ENCODE data around the gene SLC2A9. TPM values are rescaled to one million over a fixed set of nuclear protein-coding genes. Genes with fewer than 3 reads are reported as not detected.

The SLC2A9 gene
- total and polyA plus RNA-seq, 2 donors (not counting 3 experiments of a cell fraction or from before 2014, with no cell fraction given) = 1.6 to 1.8 TPM

DNA sequence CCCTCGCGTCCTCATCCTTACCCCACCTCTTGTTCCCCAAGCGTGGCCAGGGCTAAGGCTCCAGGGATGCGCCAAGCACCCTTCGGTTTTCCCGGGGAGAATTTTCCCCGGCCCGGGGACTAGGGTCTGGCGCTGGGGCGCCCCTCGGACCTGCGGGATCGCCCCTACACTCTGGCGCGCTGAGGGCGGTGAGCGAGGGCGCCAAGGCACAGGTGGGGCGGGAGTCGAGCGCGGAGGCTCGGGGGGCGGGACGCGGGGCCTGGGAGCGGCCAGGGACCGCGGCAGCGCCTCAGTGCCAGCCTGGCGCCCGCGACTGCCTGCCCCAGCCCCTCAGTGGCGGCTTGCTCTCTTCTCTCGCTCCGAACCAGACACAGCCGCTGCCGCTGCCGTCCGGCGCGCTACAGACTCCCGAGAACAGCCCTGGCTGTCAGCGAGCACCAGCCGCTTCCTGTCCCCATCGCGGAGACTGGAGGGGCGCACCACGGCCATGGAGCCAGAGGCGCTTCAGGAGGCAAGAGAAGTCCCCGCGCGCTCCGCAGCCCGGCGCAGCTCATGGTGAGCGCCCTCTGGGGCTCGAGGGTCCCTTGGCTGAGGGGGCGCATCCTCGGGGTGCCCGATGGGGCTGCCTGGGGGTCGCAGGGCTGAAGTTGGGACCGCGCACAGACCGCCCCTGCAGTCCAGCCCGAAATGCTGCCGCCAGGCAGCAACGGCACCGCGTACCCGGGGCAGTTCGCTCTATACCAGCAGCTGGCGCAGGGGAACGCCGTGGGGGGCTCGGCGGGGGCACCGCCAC lies 239.8 kb downstream of the SLC2A9 start, which contains the start of gene DRD5:
DRD5 (plus strand) TSS at position 292 of the 793 bp plus-strand sequence; CDS start at position 688, 396 bp downstream.
- TF ChIP-seq MYC (IDR thresholded peaks at IDR 0.05; ENCODE audit: low read depth, low read length) (no peak), POLR2A (IDR thresholded peaks at IDR 0.05; ENCODE audit: low read depth, low read length) (no peak), FOS (IDR thresholded peaks at IDR 0.05; ENCODE audit: borderline replicate concordance, insufficient read depth, low read length) (no peak), GATA2 (IDR thresholded peaks at IDR 0.05; ENCODE audit: insufficient read depth, insufficient read length, low read depth, low read length) (no peak), EZH2 (IDR thresholded peaks at IDR 0.05; ENCODE audit: borderline replicate concordance, low read depth, low read length, severe bottlenecking) (no peak), POLR2AphosphoS5 (IDR thresholded peaks at IDR 0.05; ENCODE audit: insufficient read depth, low read depth, low read length) (no peak), JUN (IDR thresholded peaks at IDR 0.05; ENCODE audit: borderline replicate concordance, insufficient read depth, insufficient read length, low read depth) (no peak)
- TF ChIP-seq, protein P1, sequence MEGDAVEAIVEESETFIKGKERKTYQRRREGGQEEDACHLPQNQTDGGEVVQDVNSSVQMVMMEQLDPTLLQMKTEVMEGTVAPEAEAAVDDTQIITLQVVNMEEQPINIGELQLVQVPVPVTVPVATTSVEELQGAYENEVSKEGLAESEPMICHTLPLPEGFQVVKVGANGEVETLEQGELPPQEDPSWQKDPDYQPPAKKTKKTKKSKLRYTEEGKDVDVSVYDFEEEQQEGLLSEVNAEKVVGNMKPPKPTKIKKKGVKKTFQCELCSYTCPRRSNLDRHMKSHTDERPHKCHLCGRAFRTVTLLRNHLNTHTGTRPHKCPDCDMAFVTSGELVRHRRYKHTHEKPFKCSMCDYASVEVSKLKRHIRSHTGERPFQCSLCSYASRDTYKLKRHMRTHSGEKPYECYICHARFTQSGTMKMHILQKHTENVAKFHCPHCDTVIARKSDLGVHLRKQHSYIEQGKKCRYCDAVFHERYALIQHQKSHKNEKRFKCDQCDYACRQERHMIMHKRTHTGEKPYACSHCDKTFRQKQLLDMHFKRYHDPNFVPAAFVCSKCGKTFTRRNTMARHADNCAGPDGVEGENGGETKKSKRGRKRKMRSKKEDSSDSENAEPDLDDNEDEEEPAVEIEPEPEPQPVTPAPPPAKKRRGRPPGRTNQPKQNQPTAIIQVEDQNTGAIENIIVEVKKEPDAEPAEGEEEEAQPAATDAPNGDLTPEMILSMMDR (IDR thresholded peaks at IDR 0.05; ENCODE audit: extremely low read depth in 1 of 2, insufficient read depth in 1 of 2, low read depth in 1 of 2, low read length in 2 of 2) = no peak
- TF ChIP-seq, protein P2, sequence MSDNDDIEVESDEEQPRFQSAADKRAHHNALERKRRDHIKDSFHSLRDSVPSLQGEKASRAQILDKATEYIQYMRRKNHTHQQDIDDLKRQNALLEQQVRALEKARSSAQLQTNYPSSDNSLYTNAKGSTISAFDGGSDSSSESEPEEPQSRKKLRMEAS (IDR thresholded peaks at IDR 0.05; ENCODE audit: insufficient read depth, insufficient read length) = no peak
- no peaks in the 10 kb centered on the region for H3K79me2 ChIP-seq (ENCODE audit: control insufficient read depth, insufficient read depth, low read length)
- no peak within 1 kb of the TSS for H3K4me2 ChIP-seq (ENCODE audit: insufficient read depth, low read length)
- H3K9me1 ChIP-seq (replicated peaks; ENCODE audit: control insufficient read depth, extremely low read depth, insufficient read depth, low read length) = no peaks in the 10 kb centered on the region
- intact Hi-C loops (cut with micrococcal nuclease) (no loop called here), dilution Hi-C loops (cut with MboI; ENCODE audit: extremely low pct_ligation_motif_present, low sequenced_read_pairs) (no loop called here)
- no peak within 1 kb of the TSS for H3K9ac ChIP-seq (replicated peaks; ENCODE audit: extremely low read depth, insufficient read depth, low read length)
- POLR2A ChIA-PET = no interaction called here
- CTCF ChIA-PET = no interaction called here
- no peaks in the 10 kb centered on the region for H3K9me3 ChIP-seq (replicated peaks; ENCODE audit: control insufficient read depth, insufficient read depth, low read length)
- no peak within 1 kb of the TSS for H3K27ac ChIP-seq (ENCODE audit: insufficient read depth, low read depth, low read length)
- no peak for DNase-seq (ENCODE audit: low read depth, low spot score)
- no peaks in the 10 kb centered on the region for H3K36me3 ChIP-seq (ENCODE audit: control insufficient read depth in 2 of 2, extremely low read depth in 1 of 2, insufficient read depth in 2 of 2, low read length in 2 of 2)
- H3K4me1 ChIP-seq (ENCODE audit: control insufficient read depth, extremely low read depth, insufficient read depth, low read length) = no peaks in the 10 kb centered on the region
- no peak for FAIRE-seq
- BruUV-seq (replicated peaks) = no TSS peak
- no peaks in the 10 kb centered on the region for H4K20me1 ChIP-seq (replicated peaks; ENCODE audit: control insufficient read depth, extremely low read depth, insufficient read depth, low read length)
- no peak within 1 kb of the TSS for H3K4me3 ChIP-seq (replicated peaks in 1 of 3; ENCODE audit: insufficient read depth in 1 of 3, low read depth in 1 of 3, low read length in 3 of 3)
- no peak within 1 kb of the TSS for H2AFZ ChIP-seq (ENCODE audit: low read depth, low read length)
- H3K27me3 ChIP-seq (ENCODE audit: control insufficient read depth in 2 of 2, insufficient read depth in 2 of 2, low read length in 2 of 2) = no peaks in the 10 kb centered on the region

Small RNA genes lying within 50 kb of the gene (small RNA-seq; reads per million reads assigned to genes)
- gene RNA5SP154 (ENCODE audit: insufficient read depth, insufficient read length, low read depth, low replicate concordance) = not detected

Other genes with a start within 250 kb of the SLC2A9 start
- not detected in 2 replicates for gene DRD5, start 239.9 kb downstream of the SLC2A9 start, total RNA-seq
- gene DRD5, start 239.9 kb downstream of the SLC2A9 start, polyA plus RNA-seq = not detected in 2 replicates
- gene WDR1, start 95.3 kb upstream of the SLC2A9 start, total RNA-seq = 547 and 590 TPM in 2 replicates
- 660 and 666 TPM in 2 replicates for gene WDR1, start 95.3 kb upstream of the SLC2A9 start, polyA plus RNA-seq